ENCODE results near the gene FBXO17.

DNA sequence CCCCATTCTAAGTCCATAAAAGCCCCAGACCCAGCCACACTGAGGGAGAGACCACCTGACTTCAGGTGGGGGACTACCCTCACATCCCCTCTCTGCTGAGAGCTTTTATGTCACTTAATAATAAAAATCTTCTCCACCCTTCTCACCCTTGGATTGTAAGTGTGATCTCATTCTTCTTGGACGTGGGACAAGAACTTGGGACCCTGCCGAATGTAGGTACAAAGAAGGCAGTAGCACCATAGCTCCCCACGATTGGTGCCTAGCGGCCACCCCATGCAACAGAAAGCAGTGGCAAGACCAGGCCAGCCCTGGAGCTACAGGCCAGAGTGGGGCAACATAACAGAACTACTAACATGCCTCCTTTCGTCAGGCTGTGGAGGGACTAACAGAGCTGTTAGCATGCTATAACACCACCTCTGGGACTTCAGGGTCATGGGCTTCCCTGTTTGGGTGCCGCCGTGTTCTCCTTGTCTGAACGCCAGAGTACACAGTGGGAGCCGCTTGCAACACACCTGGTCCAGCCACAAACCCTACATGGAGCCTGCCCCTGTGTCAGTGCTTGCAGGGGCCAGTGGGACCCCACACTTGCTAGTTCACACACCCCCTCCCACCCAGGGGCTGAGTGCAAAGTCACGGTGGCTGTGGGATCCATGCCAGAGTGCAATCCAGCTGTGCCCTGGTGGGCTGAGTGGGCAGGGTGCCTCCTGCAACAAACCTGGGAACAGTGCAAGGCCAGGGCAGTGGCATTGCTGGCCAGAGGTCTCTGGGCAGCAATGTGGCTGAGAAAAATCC lies 5.2 kb upstream of the FBXO17 start:
- TF ChIP-seq, protein P1, sequence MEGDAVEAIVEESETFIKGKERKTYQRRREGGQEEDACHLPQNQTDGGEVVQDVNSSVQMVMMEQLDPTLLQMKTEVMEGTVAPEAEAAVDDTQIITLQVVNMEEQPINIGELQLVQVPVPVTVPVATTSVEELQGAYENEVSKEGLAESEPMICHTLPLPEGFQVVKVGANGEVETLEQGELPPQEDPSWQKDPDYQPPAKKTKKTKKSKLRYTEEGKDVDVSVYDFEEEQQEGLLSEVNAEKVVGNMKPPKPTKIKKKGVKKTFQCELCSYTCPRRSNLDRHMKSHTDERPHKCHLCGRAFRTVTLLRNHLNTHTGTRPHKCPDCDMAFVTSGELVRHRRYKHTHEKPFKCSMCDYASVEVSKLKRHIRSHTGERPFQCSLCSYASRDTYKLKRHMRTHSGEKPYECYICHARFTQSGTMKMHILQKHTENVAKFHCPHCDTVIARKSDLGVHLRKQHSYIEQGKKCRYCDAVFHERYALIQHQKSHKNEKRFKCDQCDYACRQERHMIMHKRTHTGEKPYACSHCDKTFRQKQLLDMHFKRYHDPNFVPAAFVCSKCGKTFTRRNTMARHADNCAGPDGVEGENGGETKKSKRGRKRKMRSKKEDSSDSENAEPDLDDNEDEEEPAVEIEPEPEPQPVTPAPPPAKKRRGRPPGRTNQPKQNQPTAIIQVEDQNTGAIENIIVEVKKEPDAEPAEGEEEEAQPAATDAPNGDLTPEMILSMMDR (IDR thresholded peaks at IDR 0.05; ENCODE audit: low read length), result no peak
- TF ChIP-seq EZH2 (IDR thresholded peaks at IDR 0.05; ENCODE audit: borderline replicate concordance, low read length), result no peak

Measured in OCI-LY1 (cell line).